GM21528 (cell line): Measurements from ENCODE around the gene HS6ST2.

ENCODE experiments used
- ATAC-seq: cut with Tn5 transposase; IDR thresholded peaks from one replicate; pipeline ENCODE4 v1.9.1; 2021; ENCODE audit warnings: mild to moderate bottlenecking, moderate library complexity; ENCODE audit not compliant: unreplicated experiment, low FRiP score

HS6ST2 gene

GRCh38 chrX:132853040-132853439 is 105.4 kb downstream of the HS6ST2 start:
- no peak for ATAC-seq

GRCh38 chrX:132848296-132848970 is 110.0 kb downstream of the HS6ST2 start:
- no peak for ATAC-seq

GRCh38 chrX:132843363-132843762 is 115.1 kb downstream of the HS6ST2 start:
- ATAC-seq, result no peak

GRCh38 chrX:132842460-132843238 is 115.8 kb downstream of the HS6ST2 start:
- no peak for ATAC-seq

GRCh38 chrX:132837967-132838366 is 120.5 kb downstream of the HS6ST2 start:
- no peak for ATAC-seq

- ATAC-seq, result no peak
These were observed 121.3 kb downstream of the HS6ST2 start for GRCh38 chrX:132837126-132837525.

GRCh38 chrX:132836471-132836870 is 122.0 kb downstream of the HS6ST2 start:
- no peak for ATAC-seq

- no peak for ATAC-seq
These were observed 123.7 kb downstream of the HS6ST2 start for GRCh38 chrX:132834741-132835140.

GRCh38 chrX:132834109-132834508 is 124.3 kb downstream of the HS6ST2 start:
- no peak for ATAC-seq

- ATAC-seq, result no peak
These were observed 125.1 kb downstream of the HS6ST2 start for GRCh38 chrX:132833373-132833772.

GRCh38 chrX:132831336-132831973 is 127.0 kb downstream of the HS6ST2 start:
- no peak for ATAC-seq

- ATAC-seq, result no peak
These were observed 135.8 kb downstream of the HS6ST2 start for GRCh38 chrX:132822634-132823012.

GRCh38 chrX:132821974-132822633 is 136.3 kb downstream of the HS6ST2 start:
- ATAC-seq, result no peak

GRCh38 chrX:132820675-132821074 is 137.8 kb downstream of the HS6ST2 start:
- no peak for ATAC-seq

- ATAC-seq, result no peak
These were observed 138.6 kb downstream of the HS6ST2 start for GRCh38 chrX:132819711-132820264.

- ATAC-seq, result no peak
These were observed 139.8 kb downstream of the HS6ST2 start for GRCh38 chrX:132818638-132819037.

- ATAC-seq, result no peak
These were observed 142.8 kb downstream of the HS6ST2 start for GRCh38 chrX:132815643-132816042.

- ATAC-seq, result no peak
These were observed 147.3 kb downstream of the HS6ST2 start for GRCh38 chrX:132810964-132811712.

- ATAC-seq, result no peak
These were observed 147.9 kb downstream of the HS6ST2 start for GRCh38 chrX:132810488-132810887.

GRCh38 chrX:132809581-132809980 is 148.8 kb downstream of the HS6ST2 start:
- no peak for ATAC-seq
